Measurements from ENCODE around the gene ANKRD17.
"Not testable (repeated sequence)": the region's sequence is repeated elsewhere in the genome, so short reads cannot be mapped to it uniquely, and the experiment has no call there.

The ANKRD17 gene, protein sequence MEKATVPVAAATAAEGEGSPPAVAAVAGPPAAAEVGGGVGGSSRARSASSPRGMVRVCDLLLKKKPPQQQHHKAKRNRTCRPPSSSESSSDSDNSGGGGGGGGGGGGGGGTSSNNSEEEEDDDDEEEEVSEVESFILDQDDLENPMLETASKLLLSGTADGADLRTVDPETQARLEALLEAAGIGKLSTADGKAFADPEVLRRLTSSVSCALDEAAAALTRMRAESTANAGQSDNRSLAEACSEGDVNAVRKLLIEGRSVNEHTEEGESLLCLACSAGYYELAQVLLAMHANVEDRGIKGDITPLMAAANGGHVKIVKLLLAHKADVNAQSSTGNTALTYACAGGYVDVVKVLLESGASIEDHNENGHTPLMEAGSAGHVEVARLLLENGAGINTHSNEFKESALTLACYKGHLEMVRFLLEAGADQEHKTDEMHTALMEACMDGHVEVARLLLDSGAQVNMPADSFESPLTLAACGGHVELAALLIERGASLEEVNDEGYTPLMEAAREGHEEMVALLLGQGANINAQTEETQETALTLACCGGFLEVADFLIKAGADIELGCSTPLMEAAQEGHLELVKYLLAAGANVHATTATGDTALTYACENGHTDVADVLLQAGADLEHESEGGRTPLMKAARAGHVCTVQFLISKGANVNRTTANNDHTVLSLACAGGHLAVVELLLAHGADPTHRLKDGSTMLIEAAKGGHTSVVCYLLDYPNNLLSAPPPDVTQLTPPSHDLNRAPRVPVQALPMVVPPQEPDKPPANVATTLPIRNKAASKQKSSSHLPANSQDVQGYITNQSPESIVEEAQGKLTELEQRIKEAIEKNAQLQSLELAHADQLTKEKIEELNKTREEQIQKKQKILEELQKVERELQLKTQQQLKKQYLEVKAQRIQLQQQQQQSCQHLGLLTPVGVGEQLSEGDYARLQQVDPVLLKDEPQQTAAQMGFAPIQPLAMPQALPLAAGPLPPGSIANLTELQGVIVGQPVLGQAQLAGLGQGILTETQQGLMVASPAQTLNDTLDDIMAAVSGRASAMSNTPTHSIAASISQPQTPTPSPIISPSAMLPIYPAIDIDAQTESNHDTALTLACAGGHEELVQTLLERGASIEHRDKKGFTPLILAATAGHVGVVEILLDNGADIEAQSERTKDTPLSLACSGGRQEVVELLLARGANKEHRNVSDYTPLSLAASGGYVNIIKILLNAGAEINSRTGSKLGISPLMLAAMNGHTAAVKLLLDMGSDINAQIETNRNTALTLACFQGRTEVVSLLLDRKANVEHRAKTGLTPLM (N-terminal part only)

DNA sequence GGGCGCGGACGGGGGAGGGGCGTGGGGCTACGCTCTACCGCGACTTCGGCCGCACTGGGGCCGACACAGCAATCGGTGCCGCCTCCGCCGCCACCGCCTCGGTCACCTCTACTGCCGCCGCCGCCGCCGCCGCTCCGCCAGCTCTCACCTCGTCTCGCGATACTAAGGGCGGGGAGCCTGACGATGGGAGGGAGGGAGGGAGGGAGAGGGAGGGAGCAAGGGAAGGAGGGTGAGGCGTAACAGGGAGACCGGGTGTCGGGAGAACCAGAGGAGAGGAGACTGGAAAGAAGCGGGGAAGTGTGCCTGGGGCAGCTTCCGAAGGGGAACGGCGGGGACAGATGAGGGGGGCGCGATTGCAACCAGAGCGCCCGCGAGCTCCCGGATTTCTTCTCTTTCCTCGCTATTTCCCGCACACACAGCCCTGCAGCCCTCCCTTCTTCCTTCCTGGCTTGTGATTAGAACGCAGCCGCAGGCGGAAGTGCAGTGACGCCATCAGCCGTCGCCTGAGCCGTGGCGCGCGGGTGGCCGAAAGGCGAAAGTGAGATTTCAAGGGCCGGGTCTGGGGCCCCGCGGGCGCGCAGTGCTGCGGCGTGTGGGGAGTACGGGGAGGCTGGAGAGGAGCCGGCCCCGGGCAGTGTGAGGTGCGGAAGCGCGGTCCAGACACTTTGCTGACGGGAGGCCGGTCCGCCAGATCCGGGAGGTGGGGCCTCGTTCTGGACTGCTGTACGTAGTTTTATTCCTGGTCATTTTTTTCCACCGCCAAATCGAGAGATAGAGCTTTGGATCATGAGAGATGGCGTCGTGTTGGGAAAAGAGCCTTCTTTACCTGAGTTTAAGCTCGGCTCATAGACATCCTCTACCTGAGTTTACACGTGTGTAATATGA lies at the start of gene ANKRD17:
TSS of gene ANKRD17 (minus strand) at position 113 of the 885 bp plus-strand sequence. CDS start 130 bp downstream, outside the sequence.
- peak; percentile 84 to 88 (median 85) for DNase-seq (ENCODE audit: low read depth in 2 of 3, low spot score in 1 of 3)

DNA sequence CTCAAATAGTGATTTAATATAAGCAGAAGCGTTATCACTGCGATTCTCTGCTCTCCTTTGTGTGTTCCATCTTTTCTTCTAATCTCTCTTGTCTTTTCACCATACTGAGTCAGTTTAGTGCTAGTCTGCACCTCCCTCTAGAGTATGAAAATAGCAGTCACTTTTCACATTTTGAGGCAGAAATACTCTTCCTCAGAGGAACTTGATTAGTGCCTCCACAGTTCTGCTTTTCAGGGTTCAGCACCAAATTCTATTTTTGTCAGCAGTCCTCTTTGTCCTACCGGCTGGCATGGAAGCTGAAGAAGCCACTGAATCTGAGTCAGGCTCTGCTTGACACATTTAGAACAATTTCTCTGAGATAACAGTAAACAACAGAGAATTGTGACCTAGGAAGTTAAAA lies 49.7 kb upstream of the ANKRD17 start:
- no peak for DNase-seq (ENCODE audit: low read depth in 2 of 3, low spot score in 1 of 3)

DNA sequence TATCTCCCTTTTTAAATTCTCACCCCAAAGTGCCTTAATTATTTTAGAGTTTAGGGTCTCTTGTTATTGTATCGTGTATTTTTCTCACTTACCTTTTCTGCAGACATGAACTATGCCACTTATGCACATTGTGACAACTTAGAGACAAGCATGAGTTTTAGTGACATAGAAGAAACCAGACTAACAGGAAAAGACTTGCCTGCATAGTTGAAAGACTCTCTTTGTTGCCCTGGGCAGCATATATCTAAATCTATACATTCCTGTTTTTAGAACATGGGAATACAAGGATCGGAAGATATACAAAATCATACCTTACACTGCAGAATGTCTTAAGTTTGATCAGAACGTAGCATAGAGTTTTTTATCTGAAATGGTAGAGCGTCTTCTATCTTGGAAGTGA lies 45.1 kb upstream of the ANKRD17 start:
- no peak for DNase-seq (ENCODE audit: low read depth in 2 of 3, low spot score in 1 of 3)

DNA sequence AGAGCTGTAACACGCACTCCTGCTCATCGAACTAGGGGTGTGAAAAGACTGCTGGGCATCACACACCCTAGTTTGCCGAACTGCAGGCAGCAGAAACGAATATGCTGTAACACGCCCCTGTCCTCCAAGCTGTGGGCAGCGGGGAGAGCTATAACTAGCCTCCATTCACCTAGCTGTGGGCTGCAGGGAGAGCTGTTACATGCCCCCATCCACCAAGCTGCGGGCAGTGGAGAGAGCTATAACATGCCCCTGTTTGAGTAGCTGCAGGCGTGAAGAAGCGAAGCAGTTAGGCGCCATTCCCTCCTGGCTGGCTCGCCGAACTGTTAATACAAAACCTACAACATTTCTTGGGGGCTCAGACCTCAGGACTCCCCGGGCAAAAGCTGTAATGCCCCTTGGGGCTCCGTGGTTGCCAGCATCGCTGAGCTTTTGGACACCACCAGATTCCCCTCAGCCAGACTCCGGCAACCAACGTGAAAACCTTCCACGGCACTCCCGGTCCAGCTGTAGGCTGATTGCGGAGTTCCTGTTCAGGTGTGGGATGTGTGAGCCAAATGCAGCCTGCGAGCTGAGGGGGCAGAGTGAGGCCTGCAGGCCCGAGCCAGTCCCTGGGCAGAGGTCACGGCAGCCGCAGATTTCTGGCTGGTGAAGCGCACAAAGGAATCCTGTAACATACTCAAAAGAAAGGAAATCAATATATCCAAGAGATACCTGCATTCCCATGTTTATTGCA lies 41.1 kb upstream of the ANKRD17 start:
- no peak for DNase-seq (ENCODE audit: low read depth in 2 of 3, low spot score in 1 of 3)

DNA sequence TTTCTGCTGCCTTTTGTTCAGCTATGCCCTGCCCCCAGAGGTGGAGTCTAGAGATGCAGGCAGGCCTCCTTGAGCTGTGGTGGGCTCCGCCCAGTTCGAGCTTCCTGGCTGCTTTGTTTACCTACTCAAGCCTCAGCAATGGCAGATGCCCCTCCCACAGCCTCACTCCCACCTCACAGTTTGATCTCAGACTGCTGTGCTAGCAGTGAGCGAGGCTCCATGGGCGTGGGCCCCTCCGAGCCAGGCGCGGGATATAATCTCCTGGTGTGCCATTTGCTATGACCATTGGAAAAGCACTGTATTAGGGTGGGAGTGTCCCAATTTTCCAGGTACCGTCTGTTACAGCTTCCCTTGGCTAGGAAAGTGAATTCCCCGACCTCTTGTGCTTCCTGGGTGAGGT lies 34.1 kb upstream of the ANKRD17 start:
- not testable (repeated sequence) for DNase-seq (ENCODE audit: low read depth in 2 of 3, low spot score in 1 of 3)

DNA sequence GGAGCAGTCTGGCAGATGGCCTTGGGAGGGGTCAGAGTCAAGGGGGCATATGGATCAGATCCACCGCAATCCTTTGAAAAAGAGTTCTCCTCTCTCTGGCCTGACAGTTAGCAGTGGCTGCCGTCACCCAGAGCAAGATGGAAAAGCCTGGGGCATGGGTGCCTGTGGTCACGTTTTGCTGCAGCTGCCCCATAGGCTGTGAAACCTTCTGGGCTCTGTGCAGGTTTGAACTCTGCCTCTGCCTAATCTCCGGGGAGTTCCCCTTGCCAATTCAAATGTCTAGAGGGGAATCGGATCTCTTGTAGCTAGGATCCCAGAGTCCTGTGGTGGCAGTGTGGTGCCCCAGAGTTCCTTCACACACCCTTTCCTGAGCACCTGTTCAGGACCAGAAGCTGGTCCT lies 23.4 kb upstream of the ANKRD17 start:
- DNase-seq (ENCODE audit: low read depth in 2 of 3, low spot score in 1 of 3) = no peak

DNA sequence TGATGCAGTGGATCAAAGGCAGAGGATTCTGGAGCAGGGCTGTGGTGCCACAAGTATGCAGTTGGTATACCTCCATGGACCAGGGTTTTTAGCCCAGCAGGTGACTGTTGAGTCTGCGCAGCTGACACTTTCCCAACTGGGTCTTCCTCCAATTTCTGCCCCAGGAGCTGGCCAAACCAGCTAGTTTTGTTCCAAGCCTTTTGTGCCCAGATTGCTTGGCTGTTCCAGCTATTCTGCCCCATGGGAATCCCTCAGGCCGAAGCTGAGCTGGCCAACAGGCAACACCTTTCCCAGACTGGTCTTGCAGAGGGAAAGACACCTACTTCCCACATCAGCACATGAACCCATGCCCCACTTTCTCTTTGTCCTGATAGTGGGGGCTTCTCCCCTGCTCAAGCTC lies 22.8 kb upstream of the ANKRD17 start:
- no peak for DNase-seq (ENCODE audit: low read depth in 2 of 3, low spot score in 1 of 3)

DNA sequence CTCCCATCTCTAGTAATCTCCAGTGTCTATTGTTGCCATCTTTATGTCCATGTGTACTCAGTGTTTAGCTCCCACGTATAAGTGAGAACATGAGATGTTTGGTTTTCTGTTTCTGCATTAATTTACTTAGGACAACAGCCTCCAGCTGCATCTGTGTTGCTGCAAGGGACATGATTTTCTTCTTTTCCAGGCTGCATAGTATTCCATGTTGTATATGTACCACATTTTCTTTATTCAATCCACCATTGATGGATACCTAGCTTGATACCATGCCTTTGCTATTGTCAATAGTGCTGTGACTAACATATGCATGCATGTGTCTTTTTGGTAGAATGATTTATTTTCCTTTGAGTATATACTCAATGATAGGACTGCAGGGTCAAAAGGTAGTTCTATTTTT lies 18.6 kb upstream of the ANKRD17 start:
- DNase-seq (ENCODE audit: low read depth in 2 of 3, low spot score in 1 of 3) = no peak

DNA sequence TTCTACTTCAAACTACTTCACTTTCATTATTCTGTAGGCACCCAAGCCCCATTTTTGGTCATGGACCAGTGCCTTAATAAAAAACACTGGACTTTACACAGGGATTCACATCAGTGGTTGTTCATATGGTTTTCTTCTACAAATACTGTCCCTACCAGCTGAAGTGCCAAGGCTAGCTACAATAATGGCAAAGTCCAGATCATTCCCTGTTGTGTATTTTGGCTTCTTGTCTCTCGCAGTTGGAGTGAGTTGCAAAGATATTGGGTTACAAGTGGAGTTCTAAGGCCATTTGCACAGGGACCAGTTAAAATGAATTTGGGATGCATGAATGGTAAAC lies 16.7 kb upstream of the ANKRD17 start:
- no peak for DNase-seq (ENCODE audit: low read depth in 2 of 3, low spot score in 1 of 3)

DNA sequence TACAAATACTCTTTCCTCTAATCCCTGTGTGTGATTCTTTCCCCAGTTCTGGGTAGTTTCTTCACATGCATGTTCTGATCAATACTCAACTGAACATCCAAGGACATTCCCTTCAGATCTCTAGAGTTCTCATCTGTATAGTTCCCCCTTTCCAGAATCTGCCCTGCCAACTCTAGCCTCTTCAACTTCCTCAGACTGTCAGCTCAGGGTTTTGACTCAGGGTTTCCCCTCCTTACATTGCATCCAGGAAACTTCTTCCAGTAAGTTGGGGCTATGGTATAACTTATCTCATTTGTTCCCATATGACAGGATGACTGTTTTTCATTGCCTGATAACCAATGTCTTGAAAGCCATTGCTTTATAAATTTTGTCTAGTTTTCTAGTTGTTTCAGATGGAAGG lies 14.2 kb upstream of the ANKRD17 start:
- DNase-seq (ENCODE audit: low read depth in 2 of 3, low spot score in 1 of 3) = no peak

DNA sequence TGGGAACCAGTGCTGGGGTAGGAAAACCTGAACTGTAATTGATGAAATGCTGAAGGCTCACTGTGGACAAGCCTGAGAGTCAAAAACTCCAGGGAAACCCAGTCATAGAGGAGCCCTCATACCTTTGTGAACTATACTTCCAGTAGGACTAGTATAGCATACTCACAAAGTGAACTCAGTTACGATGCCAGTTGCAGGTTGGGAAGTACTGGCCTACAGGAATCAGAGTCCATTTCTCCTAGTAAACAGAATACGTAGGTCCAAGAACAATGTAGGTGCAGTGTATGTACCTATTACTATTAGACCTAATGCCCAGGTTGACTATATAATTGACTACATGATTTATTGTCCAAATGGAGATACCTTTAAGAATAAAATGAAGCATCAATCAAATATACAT lies 8.5 kb upstream of the ANKRD17 start:
- DNase-seq (ENCODE audit: low read depth in 2 of 3, low spot score in 1 of 3) = no peak

DNA sequence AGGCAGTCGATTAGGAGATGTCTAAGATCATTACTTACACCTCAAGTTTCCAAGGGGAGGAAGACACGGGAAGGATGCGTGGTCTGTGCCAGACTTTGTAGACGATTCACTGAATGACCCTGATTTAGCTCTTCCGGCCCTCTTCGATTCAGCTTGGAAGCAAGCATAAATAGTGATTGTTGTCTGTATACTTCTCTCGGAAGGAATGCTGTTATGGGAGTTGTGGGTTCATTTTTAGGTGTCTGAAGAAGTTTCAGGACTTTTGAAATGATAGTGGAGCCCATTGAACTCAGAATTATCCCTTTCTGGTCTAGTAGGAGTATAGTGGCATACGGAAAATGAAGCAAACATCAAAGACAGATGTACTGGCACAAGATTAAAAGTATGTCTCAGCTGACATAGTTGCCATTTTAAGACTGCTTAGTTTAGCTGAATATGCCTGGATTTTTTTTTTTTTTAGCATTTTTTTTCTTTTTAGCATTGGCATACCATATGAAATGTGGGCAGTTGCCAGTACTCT lies 1.0 kb upstream of the ANKRD17 start:
- peak in 2 of 3 donors; percentile 10 to 19 for DNase-seq (ENCODE audit: low read depth in 2 of 3, low spot score in 1 of 3)

DNA sequence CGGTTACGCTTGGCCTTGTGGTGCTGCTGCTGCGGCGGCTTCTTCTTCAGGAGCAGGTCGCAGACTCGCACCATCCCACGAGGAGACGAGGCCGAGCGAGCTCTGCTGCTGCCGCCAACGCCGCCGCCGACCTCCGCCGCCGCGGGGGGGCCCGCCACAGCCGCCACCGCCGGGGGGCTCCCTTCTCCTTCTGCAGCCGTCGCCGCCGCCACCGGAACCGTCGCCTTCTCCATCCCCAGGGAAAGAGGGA lies 237 bp downstream of the ANKRD17 start:
- DNase-seq (ENCODE audit: low read depth in 2 of 3, low spot score in 1 of 3) = no peak

DNA sequence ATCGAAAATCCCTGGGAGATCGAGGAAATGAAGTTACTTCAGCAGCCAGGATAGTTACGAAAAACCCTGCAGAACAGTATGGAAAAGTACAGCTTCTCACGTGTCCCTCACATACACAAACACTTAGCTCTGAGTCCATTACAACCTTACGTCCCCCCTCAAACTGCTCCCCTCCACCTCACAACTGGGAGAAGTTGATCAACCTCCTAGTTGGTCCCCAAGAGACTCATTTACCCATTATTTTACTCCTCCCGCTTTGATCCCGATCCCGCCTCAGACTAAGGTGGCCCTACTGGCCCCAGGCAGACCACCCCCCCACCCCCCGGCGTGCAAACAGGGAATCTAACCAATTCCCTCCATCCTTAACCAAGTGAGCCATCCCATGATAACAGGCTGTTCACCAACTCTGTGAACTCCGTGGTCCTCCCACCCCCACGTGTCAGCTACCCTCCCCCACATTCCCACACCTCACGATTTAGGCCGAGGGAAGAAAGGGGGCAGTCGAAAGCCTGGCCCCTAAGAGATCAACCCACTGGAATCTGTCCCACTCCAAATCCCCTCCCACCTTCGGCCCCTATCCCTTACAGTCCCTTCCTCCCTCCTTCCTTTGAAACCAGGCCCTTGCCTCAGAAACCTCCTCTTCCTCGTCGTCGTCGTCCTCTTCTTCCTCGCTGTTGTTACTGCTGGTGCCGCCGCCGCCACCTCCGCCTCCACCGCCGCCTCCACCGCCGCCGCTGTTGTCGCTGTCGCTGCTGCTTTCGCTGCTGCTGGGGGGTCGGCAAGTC lies 755 bp downstream of the ANKRD17 start:
- DNase-seq (ENCODE audit: low read depth in 2 of 3, low spot score in 1 of 3) = peak in 2 of 3 donors; percentile 4 to 27

DNA sequence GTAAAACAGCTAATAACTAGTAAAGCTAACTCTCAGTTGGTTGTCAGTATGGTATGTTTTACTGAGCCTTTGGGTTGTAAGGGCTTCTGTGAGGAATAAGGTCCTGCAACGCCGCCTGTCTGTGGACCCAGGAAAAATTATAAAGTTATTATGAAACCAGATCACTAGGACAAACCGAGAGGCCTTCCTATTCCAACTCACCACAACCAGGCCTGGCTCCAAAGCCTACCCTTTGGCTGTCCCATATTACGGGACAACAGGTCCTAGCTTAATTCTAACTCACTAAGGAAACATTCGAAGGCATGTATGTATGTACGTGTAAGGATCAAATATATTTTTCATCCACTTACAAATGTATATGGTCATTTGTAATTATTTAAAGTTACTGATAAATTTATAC lies 1.4 kb downstream of the ANKRD17 start:
- peak; percentile 23 to 52 (median 43) for DNase-seq (ENCODE audit: low read depth in 2 of 3, low spot score in 1 of 3)

DNA sequence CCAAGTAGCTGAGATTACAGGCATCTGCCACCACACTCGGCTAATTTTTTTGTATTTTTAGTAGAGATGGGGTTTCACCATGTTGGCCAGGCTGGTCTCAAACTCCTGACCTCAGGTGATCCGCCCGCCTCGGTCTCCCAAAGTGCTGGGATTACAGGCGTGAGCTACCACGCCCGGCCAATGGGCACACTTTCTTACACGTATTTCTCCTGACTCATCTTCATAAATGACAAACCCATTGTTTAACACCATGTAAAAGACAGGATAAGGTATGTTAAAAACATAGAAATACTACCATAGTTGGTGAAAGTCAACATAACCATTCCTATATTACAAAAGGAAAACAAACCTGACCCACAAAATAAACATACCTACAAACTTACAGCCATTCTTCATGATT lies 2.8 kb downstream of the ANKRD17 start:
- not testable (repeated sequence) for DNase-seq (ENCODE audit: low read depth in 2 of 3, low spot score in 1 of 3)

DNA sequence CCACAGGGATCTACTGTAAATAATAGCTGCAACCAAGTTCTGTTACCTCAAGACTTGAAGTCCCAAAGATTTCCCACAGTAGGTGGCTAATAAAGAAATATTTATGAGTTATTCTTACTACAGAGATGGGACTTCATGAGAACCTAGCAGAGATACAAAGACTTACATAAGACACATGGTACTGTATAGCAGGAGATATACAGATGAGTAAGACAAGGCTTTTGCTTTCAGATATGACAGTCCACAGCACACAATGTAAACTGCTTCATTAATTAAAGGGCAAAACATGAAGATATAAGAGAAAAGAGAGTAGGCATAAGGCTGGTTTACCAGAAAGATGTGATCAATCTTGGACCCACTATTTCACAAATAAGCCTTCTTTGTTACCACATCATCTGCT lies 6.6 kb downstream of the ANKRD17 start:
- DNase-seq (ENCODE audit: low read depth in 2 of 3, low spot score in 1 of 3) = no peak

DNA sequence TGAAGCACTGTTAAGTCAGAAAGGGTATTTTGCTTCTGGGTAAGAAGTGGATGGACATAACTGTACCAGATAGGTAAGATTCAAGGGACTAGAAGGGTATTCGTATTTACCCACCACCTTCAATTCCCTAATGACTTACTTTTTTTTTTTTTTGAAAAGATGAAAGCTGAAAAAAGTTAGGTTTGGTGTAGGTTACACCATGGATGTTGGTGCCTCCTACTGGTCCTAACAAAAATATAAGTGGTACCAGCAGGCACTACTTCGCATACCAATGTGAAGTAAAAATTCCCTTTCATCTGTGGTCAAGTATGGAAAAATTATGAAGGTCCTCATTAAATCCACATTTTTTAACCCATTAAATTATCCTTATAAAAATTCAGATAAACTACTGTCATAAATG lies 7.2 kb downstream of the ANKRD17 start:
- DNase-seq (ENCODE audit: low read depth in 2 of 3, low spot score in 1 of 3) = no peak

DNA sequence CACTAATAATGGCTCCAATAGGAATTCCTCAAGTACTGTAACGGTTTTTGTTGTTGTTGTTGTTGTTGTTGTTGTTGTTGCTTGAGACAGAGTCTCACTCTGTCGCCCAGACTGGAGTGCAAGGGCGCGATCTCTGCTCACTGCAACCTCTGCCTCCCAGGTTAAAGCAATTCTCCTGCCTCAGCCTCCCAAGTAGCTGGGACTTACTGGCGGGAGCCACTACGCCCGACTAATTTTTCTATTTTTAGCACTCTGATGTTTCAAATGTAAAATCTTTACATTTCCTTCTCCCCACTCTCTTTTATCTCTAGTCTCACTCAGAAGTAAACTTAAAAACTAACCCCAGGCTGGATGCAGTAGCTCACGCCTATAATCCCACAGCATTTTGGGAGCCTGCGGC lies 8.0 kb downstream of the ANKRD17 start:
- no peak for DNase-seq (ENCODE audit: low read depth in 2 of 3, low spot score in 1 of 3)
